NK-92 (cell line): ENCODE results near the gene CNEP1R1.
"Not testable (repeated sequence)": the region's sequence is repeated elsewhere in the genome, so short reads cannot be mapped to it uniquely, and the experiment has no call there.

Source experiments
- DNase-seq: peaks from one replicate; lab custom pipeline; 2025; ENCODE audit not compliant: unreplicated experiment; lab: John Stamatoyannopoulos, UW

CNEP1R1 gene, protein sequence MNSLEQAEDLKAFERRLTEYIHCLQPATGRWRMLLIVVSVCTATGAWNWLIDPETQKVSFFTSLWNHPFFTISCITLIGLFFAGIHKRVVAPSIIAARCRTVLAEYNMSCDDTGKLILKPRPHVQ

DNA sequence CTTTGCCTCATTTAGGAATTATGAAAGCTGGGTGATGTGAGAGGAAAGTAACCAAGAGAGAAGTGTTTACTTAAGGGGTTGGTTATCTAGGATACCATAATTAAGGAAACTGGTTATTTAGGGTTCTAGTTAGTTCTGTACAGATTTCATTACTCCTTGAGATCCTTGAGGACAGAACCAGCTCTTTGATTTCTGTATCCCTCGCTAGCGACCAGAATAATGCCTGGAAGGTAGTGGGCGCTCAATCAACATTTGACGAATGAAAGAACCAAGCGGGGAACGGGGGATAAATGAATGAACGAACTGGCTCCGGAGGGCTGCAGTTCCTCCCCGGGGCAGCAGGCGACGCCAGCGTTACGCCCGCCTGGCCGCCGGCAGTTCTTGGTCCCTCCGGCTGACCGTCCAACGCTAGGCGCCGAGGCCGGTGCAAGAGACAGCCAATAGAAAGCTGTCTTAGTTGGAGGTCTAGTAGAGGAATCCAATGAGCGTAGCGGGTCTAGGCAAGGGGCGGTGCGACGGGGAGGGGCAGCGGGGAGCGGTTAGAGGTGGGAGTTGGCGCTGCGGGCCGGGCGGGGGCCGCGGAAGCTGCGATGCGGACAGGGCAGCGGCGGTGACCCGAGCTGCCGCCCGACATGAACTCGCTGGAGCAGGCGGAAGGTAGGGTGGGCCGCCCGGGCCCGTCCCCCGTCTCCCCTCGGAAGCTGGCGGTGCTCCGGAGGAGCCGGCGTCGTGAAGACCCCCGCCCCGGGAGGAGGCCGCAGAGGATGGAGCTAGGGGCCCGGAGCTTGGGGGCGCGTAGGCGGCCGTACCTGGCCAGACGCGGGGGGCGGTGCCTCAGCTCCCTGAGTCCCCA lies at the start of gene CNEP1R1:
Gene CNEP1R1 (plus strand): TSS at position 542 of the 853 bp plus-strand sequence. CDS start 91 bp downstream, at position 633.
- DNase-seq, result peak; percentile 26

DNA sequence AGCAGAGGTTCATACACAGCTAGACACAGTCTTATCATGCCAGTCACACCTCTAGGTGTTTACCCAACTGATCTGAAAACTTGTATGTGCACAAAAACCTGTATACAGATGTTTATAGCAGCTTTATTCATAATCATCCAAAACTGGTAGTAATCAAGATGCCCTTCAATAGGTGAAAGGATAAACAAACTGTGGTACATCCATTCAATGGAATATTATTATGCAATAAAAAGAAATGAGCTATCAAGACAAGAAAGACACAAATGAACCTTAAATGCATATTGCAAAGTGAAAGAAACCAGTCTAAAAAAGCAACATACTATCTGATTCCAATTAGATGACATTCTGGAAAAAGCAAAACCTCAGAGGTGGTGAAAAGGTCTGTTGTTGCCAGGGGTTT lies 47.6 kb upstream of the CNEP1R1 start:
- no peak for DNase-seq

DNA sequence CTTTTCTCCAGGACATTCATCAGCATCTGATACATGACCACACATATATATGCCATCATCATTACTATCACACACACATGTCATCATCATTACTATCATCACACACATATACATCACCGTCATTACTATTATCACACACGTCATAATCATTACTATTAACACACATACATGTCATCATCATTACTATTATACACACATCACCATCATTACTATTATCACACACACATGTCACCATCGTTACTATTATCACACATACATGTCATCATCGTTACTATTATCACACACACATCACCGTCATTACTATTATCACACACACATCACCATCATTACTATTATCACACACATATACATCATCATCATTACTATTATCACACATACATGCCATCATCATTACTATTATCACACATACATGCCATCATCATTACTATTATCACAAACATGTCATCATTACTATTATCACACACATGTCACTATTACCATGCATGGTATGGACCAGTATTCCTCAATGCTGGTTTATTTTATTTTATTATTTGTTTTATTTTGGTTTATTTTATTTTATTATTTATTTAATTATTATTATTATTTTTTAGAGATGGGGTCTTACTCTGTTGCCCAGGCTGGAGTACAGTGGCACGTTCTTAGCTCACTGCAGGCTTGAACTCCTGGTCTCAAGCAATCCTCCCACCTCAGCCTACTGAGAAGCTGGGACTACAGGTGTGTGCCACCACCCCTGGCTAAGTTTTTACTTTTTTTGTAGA lies 46.3 kb upstream of the CNEP1R1 start:
- no peak for DNase-seq

DNA sequence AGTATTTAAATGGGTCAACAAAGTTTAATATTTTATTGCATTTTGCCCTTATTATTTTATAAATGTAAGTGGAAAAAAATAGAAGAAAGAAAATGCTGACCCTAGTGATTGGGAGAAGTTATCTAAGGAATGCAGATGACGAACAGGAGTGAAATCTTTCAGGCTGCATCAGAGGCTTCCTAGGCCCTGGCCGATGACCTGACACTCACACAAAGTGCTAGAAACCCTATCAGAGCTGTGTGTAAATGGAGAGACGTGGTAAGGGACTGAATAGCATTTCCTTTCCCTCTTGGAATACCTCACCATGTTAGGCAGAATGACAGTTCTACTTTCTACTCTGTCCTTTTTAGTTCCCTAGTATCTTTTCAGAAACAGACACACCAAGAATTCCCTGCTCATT lies 44.9 kb upstream of the CNEP1R1 start:
- DNase-seq, result no peak

DNA sequence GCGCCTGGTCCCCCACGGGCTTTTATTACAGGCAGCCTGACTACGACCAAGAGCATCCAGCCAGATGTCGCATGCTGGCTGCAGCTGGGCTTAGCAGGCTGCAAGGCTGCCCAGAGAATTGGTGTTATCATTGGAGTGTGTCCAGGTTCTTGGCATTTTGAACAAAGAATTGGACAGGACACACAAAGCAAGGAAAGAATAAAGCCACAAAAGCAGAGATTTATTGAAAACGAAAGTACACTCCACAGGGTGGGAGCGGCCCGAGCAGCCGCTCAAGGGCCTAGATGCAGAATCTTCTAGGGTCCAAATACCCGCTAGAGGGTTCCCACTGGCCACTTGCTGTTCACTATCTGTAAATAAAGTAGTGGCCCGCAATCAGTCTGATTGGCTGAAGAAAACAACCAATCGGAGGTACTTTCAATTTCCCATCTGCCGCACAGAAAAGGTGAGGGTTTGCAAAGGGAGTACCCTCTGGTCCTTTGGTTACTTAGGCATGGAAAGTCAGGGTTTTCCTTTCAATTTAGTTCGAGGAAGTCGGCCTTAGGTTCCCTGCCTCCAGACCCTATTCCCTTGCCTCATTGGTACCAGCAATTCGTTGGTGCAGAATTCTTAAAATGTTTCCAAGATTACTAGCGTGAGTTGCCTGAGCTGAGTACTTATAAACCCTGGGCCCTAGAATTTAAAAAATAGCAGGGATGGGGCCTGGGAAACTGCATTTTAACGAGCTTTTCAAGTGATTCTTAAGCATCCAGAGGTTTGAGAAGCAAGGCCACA lies 38.5 kb upstream of the CNEP1R1 start:
- DNase-seq, result no peak

DNA sequence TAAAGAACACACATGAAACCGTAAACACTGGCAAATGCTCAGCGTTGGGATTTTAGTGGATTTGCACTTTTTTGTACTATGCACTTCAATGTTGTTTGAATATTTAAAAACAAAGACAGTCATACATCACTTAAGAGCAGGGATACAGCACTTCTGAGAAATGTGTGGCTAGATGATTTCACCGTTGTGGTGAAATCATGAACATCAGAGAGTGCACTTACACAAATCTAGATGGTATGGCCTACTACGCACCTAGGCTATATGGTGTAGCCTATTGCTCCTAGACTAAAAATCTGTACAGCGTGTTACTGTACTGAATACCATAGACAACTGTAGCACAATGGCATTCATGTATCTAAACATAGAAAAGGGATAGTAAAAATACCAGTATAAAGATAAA lies 37.6 kb upstream of the CNEP1R1 start:
- DNase-seq, result no peak

DNA sequence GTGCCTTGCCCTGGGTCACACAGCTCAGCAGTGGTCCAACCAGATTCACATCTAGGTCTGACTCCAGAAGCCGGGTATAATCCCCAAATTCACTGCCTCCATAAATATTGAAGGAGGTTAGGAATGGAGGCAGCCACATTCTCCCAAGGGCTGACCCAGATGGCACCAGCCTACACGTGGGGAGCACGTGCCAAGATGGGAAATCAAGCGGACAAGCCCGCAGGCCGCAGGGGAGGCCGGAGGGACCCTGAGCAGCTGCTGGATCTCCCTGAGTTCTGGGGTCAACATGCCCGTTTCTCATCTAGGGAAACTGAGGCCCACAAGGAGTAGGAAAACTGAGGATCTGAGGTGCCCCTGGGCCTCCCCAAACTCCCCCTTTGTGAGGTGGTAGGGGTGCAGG lies 32.2 kb upstream of the CNEP1R1 start:
- no peak for DNase-seq

DNA sequence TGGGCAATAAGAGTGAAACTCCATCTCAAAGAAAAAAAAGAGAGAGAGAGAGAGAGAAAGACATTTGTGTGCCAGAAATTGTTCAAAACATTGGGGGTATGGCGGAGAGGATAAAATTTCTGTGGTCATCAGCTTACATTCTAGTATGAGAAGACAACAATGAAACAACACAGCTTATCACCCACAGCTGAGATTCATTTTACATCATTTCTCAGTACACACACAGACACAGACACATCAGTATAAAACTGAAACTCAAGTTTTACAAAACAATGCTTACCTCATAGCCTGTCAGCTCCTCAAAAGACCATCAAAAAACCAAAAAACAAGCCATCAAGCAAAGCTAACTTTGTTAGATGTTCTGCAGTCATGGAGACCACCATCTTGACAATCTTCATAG lies 31.4 kb upstream of the CNEP1R1 start:
- no peak for DNase-seq

DNA sequence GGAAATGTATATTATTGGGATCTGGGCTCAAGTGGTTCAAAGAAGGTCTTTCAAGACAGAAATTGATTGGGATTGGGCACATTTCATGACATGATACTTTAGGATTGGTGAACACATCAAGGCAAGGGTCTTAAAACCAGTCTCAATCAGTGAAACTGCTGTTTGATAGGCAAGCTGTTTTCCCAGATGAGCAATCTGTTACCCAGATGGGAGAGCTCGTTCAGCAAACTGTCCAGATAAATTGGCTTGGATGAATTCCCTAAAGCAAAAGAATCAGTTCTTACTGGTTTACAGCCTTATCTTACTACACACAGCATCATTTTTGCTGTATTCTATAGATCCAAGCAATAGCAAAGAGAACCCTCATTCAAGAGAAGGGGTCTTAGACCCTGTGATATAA lies 31.0 kb upstream of the CNEP1R1 start:
- no peak for DNase-seq

DNA sequence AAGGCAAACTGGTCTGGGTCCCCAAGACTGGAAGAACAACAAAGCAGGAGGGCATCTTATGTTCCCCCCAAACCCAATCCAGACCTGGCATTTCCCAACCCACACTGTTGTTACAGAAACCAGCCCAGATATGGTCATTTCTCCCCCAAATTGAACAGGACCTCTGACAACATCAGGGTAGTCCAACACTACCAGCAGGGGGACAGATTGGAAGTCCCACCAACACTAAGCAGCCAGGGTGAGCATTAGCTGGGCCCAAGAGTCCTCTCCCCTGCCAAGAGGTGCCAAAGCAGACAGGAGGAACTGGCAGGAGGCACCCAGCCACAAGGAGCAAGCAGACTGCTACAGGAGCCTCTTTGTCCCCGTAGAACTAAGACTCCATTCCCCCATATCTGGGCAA lies 29.3 kb upstream of the CNEP1R1 start:
- DNase-seq, result no peak

DNA sequence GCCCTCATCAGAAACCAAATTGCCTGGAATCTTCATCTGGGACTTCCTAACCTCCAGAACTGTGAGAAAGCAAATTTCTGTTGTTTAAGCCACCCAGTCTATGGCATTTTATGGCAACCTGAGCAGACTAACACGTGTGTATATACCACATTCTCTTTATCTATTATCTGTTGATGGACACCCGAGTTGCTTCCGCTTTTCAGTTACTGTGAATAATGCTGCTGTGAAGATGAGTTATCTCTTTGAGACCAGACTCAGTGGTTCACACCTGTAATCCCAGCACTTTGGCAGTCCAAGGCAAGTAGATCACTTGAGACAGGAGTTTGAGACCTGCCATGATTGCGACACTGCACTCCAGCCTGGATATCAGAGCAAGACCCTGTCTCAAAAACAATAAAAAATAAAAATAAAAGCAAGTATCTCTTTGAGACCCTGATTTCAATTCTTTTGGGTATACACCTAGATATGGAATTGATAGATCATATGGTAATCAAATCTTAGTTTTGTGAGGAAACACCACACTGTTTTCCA lies 27.2 kb upstream of the CNEP1R1 start:
- DNase-seq, result no peak

DNA sequence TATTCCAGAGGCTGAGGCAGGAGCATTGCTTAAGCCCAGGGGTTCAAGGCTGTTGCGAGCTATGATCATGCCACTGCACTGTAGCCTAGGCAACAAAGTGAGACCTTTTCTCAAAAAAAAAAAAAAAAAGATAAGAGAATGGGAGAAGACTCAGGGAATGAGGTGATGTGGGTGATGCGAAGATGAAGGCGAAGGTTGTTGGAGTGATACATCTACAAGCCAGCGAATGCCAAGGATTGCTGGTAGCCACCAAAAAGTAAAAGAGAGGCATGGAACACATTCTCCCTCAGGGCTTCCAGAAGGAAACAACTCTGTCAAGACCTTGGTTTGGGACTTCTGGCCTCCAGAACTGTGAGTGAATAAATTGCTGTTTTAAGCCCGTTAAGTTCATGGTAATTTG lies 26.0 kb upstream of the CNEP1R1 start:
- no peak for DNase-seq

DNA sequence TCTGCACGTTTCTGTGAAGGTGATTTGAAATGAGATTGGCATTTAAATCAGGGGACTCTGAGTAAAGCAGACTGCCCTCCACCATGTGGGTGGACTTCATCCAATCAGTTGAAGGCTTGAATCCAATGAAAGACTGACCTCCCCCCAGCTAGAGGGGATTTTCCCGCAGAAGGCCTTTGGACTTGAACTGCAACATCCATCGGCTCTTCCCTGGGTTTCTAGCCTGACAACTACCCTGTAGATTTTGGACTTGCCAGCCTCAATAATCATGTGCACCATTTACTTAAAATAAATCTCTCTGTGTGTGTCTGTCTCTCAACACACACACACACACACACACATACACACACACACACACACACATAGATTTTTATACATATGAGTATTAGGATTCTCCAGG lies 23.9 kb upstream of the CNEP1R1 start:
- DNase-seq, result no peak

DNA sequence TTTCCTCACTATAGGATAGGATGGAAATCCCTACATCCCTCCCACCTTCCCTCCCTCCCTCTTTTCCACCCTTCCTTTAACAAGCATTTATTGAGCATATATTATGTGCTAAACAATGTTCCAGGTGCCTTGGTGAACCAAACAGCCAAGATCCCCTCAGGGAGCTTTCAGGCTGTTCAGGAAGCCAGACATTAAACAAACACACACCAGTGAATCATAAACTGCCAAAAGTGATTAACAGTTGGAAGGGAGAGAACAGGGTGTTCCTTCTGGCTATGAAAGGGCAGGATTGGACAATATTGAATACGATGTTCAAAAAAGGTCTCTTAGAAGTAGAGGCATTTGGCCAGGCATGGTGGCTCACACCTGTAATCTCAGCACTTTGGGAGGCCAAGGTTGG lies 22.8 kb upstream of the CNEP1R1 start:
- no peak for DNase-seq

DNA sequence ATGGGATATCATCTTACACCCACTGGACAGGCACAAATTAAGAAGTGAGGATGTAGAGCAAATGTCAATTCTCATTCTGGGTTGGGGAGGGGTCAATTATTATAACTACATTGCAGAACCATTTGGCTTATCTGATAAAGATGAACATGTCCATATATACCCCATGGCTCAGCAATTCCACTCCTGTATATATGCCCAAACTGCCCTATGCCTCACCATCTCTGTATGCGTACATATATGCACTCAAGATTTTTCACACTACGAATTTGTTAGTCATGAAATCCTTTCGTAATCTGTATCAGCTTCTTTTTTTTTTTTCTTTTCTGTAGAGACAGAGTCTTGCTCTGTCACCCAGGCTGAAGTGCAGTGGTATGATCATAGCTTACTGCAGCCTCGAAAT lies 20.8 kb upstream of the CNEP1R1 start:
- no peak for DNase-seq

DNA sequence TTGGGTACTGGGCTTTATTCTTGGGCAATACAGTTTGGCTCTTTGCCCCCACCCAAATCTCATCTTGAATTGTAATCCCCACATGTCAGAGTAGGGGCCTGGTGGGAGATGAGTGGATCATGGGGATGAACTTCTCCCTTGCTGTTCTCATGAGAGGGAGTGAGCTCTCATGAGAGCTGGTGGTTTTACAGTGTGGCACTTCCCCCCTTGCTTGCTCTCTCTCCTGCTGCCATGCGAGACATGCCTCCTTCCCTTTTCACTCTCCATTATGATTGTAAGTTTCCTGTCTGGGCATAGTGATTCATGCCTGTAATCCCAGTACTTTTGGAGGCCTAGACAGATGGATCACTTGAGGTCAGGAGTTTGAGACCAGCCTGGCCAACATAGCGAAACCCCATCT lies 18.1 kb upstream of the CNEP1R1 start:
- DNase-seq, result no peak

DNA sequence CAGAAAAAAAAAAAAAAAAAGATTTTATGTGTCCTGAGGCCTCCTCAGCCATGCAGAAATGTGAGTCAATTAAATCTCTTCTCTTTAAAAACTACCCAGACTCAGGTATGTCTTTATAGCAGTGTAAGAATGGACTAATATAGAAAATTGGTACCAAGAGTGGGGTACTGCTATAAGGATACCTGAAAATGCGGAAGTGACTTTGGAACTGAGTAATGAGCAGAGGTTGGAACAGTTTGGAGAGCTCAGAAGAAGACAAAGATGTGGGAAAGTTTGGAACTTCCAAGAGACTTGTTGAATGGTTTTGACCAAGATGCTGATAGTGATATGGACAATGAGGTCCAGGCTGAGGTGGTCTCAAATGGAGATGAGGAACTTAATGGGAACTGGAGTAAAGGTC lies 17.3 kb upstream of the CNEP1R1 start:
- DNase-seq, result no peak

DNA sequence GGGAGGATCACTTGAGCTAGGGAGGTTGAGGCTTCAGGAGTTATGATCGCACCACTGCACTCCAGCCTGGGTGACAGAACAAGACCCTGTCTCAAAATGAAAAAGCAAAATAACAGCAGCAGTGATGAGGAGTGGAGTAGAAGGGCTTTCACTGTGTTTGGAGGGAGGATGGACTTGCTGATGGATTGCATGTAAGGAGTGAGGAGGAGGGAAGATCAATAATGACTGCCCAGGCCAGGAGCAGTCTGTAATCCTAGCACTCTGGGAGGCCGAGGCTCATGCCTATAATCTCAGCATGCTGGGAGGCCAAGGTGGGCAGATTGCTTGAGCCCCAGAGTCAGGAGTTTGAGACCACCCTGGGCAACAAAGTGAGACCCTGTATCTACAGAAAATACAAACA lies 14.8 kb upstream of the CNEP1R1 start:
- no peak for DNase-seq

DNA sequence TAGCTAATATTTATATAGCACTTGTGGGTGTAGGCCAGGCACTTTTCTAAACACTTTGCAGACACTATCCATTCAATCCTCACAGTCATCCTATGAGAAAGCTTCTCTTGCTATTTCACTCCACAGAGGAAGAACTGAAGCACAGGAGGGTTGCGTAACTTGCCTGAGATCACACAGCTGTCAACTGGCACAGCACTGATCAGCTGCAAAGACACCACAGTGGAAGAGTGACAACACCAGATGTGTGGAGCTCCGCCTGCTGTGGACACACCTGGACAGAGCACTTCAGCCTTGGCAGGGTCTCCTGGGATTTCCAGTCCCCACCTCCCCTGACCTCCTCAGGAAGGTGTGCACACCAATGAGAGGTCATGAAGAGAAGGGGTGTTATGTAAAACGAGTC lies 13.3 kb upstream of the CNEP1R1 start:
- DNase-seq, result no peak

DNA sequence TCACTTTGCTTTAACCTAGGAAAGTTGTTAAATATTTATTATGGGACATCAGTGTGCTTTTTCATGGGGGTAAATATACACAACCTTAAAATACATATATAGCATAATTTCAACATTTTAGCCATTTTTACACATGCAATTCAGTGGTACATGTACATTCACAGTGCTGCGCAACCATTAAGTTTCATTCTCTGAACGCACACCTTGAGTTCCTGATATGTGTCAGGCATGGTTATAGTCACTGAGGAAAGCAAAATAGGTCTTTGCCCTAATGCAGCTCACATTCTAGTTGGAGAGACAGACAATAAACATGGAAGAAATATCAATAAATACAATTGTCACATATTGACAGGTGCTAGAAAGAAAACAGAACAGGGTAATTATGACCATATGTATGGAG lies 12.8 kb upstream of the CNEP1R1 start:
- no peak for DNase-seq

DNA sequence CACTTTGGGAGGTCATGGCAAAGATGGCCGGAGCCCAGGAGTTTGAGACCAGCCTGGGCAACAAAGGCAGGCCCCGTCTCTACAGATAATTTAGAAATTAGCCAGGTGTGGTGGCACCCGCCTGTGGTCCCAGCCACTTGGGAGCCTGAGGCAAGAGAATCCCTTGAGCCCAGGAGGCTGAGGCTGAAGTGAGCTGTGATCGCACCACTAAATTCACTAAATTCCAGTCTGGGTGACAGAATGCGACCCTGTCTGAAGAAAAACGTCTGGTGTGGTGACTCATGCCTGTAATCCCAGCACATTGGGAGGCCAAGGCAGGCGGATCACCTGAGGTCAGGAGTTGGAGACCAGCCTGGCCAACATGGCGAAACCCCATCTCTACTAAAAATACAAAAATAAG lies 10.8 kb upstream of the CNEP1R1 start:
- DNase-seq, result not testable (repeated sequence)
